ENCODE data around the gene RNF223.

The RNF223 gene

DNA sequence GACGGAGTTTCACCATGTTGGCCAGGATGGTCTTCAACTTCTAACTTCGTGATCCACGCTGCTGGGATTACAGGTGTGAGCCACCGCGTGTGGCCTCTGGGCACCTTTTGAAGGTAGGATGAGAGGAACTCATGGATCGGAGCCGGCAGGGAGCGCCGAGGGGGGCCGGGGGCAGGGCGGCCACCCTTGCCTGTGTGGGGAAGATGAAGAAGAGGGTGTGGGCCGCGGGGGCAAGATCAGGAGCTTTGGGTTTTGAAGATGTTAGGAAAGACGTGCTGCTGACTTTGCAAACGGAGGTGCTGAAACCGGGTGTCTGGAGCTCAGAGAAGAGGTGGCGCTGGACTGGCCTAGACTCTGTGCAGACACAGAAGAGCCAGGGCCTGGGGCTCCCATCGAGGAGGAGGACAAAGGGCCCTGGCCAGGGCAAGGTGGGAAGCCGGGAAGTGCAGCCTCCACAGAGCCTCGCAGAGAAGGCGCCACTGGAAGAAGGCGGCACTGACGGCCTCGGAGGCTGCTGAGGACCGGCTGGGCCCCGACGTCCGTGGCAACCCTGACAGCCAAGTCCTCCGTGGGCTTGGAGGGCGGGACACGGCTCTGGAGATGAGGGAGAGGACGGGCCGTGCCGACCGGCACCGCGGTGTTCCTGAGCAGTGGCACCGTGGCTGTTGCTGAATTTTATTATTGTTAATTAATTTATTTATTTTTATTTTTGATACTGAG is 13.7 kb downstream of the RNF223 start:
- TF ChIP-seq, protein P1, sequence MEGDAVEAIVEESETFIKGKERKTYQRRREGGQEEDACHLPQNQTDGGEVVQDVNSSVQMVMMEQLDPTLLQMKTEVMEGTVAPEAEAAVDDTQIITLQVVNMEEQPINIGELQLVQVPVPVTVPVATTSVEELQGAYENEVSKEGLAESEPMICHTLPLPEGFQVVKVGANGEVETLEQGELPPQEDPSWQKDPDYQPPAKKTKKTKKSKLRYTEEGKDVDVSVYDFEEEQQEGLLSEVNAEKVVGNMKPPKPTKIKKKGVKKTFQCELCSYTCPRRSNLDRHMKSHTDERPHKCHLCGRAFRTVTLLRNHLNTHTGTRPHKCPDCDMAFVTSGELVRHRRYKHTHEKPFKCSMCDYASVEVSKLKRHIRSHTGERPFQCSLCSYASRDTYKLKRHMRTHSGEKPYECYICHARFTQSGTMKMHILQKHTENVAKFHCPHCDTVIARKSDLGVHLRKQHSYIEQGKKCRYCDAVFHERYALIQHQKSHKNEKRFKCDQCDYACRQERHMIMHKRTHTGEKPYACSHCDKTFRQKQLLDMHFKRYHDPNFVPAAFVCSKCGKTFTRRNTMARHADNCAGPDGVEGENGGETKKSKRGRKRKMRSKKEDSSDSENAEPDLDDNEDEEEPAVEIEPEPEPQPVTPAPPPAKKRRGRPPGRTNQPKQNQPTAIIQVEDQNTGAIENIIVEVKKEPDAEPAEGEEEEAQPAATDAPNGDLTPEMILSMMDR (IDR thresholded peaks at IDR 0.05; ENCODE audit: low read depth, low read length) = no peak
- no peak for TF ChIP-seq EZH2phosphoT487 (IDR thresholded peaks at IDR 0.05; ENCODE audit: low read depth)
- Histone ChIP-seq H3K27ac (ENCODE audit: low read length) (no peak overlapping the region), H3K36me3 (replicated peaks; ENCODE audit: low read depth, low read length) (no peaks in the 10 kb centered on the region), H3K9ac (ENCODE audit: low read length) (no peak overlapping the region), H3K9me3 (ENCODE audit: insufficient read depth, low read length) (no peaks in the 10 kb centered on the region), H3K4me3 (ENCODE audit: low read length) (no peak overlapping the region), H2AFZ (ENCODE audit: low read depth, low read length) (no peak overlapping the region), H4K20me1 (ENCODE audit: insufficient read depth, low read length) (no peaks in the 10 kb centered on the region), H3K4me1 (ENCODE audit: low read length) (peaks cover 21% of the 10 kb centered on the region), H3K79me2 (ENCODE audit: low read length) (no peaks in the 10 kb centered on the region), H3K4me2 (ENCODE audit: low read length) (no peak overlapping the region), H3K27me3 (ENCODE audit: low read depth, low read length) (peaks cover 42% of the 10 kb centered on the region)

DNA sequence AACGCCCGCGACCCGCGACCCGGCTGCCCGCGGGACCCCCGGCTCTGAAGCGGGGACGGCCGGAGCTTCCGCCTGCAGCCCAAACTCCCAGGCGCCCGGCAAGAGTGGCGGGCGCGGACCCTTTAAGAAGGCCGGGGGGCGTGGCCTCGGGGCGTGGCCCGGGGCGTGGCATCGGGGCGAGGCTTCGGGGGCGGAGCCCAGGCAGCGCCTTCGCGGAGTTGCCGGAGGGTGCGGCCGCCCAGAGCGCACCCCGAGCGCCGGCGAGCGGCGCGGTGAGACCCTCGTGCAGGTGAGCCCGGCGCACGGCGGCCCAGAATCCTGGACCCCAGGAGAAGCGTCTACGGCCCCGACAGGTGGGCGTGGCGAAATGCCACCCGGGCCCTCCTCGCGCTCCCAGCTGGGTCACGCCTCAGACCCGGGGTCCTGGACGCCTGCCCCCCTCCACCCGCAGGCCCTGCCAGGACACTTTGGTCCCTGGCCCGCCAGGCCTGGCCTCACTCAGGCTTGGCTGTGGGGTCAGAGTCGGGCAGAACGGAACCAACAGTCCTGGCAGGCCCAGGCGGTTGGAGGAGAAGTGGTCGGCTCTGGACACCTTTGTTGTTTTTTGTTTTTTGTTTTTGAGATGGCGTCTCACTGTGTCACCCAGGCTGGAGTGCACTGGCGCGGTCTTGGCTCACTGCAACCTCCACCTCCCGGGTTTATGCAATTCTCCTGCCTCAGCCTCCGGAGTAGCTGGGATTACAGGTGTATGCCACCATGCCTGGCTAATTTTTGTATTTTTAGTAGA is 14.4 kb downstream of the RNF223 start:
- Histone ChIP-seq H2AFZ (ENCODE audit: low read depth, low read length) (no peak overlapping the region), H3K4me2 (ENCODE audit: low read length) (peak overlapping the region; percentile 81), H3K27ac (ENCODE audit: low read length) (no peak overlapping the region), H3K4me3 (ENCODE audit: low read length) (peak overlapping the region; percentile 71), H3K9ac (ENCODE audit: low read length) (no peak overlapping the region), H3K4me1 (ENCODE audit: low read length) (peaks cover 18% of the 10 kb centered on the region), H3K79me2 (ENCODE audit: low read length) (no peaks in the 10 kb centered on the region), H3K9me3 (ENCODE audit: insufficient read depth, low read length) (no peaks in the 10 kb centered on the region), H4K20me1 (ENCODE audit: insufficient read depth, low read length) (no peaks in the 10 kb centered on the region), H3K36me3 (replicated peaks; ENCODE audit: low read depth, low read length) (no peaks in the 10 kb centered on the region), H3K27me3 (ENCODE audit: low read depth, low read length) (peaks cover 40% of the 10 kb centered on the region)
- TF ChIP-seq EZH2phosphoT487 (IDR thresholded peaks at IDR 0.05; ENCODE audit: low read depth) = no peak
- TF ChIP-seq, protein P1 (IDR thresholded peaks at IDR 0.05; ENCODE audit: low read depth, low read length) = no peak

DNA sequence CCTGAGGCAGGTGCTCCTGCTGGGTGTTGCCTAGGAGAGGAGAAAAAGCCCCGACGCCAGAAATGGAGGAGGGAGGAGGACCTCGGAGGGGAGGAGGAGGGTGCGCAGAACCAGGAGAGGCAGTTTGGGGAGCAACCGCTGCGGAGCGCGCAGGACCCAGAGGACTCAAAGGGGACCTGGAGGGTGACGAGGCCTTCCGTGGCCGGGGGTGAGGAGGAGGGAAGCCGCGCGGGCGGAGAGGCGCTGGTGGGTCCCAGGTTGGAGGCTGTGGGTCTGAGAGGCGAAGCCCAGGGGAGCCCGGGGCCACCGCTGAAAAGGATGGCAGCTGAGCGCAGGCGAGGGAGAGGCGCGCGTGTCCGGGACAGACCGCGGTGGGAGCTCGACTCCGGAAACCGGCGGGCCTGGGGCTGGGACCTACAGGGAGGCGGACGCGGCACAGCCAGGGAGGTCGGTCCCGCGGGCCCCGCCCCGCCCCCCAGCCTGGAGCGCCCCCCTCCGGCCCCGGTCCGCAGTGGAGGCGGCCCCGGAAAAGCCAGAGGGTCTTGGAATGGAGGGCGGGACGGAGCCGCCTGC is 15.1 kb downstream of the RNF223 start:
- Histone ChIP-seq H3K9me3 (ENCODE audit: insufficient read depth, low read length) (no peaks in the 10 kb centered on the region), H3K27ac (ENCODE audit: low read length) (no peak overlapping the region), H3K27me3 (ENCODE audit: low read depth, low read length) (peaks cover 36% of the 10 kb centered on the region), H3K4me1 (ENCODE audit: low read length) (peaks cover 12% of the 10 kb centered on the region), H3K36me3 (replicated peaks; ENCODE audit: low read depth, low read length) (no peaks in the 10 kb centered on the region), H3K9ac (ENCODE audit: low read length) (no peak overlapping the region), H4K20me1 (ENCODE audit: insufficient read depth, low read length) (no peaks in the 10 kb centered on the region), H2AFZ (ENCODE audit: low read depth, low read length) (no peak overlapping the region), H3K4me2 (ENCODE audit: low read length) (peak overlapping the region; percentile 81), H3K79me2 (ENCODE audit: low read length) (no peaks in the 10 kb centered on the region), H3K4me3 (ENCODE audit: low read length) (peak overlapping the region; percentile 71)
- TF ChIP-seq, protein P1 (IDR thresholded peaks at IDR 0.05; ENCODE audit: low read depth, low read length) = no peak
- TF ChIP-seq EZH2phosphoT487 (IDR thresholded peaks at IDR 0.05; ENCODE audit: low read depth) = no peak

Measured in OCI-LY3 (cell line).